GM12873 (cell line): ENCODE measurements around the gene PRKCB.
A peak's percentile ranks its signal among the peaks of the same experiment; 100 is the strongest.

Source experiments
- CTCF ChIP-seq: IDR thresholded peaks from 2 replicates; pipeline ENCODE4 v1.5.1; 2012; ENCODE audit warnings: low read depth, mild to moderate bottlenecking, moderate library complexity, low read length, control low read depth; ENCODE audit not compliant: insufficient read depth; ENCODE audit errors: missing control alignments

Gene PRKCB

GRCh38 chr16:24246911-24247607 lies 411.3 kb downstream of the PRKCB start:
- no peak for TF ChIP-seq CTCF

GRCh38 chr16:24253192-24253591 lies 417.4 kb downstream of the PRKCB start:
- peak; percentile 84 for TF ChIP-seq CTCF

GRCh38 chr16:24255456-24256371 lies 419.9 kb downstream of the PRKCB start, which contains the start of gene CACNG3:
CACNG3 (plus strand) TSS chr16:24256335; CDS start chr16:24256755, 420 bp downstream.
- no peak for TF ChIP-seq CTCF

- no peak for TF ChIP-seq CTCF
Measured at GRCh38 chr16:24257958-24258357, 422.2 kb downstream of the PRKCB start.

- no peak for TF ChIP-seq CTCF
Measured at GRCh38 chr16:24258791-24259190, 423.0 kb downstream of the PRKCB start.

GRCh38 chr16:24262816-24263215 lies 427.0 kb downstream of the PRKCB start:
- no peak for TF ChIP-seq CTCF
